HCT116 (cell line): ENCODE data around the gene TTLL10.

Experiments
- YY1 ChIP-seq: IDR thresholded peaks from 2 replicates; pipeline ENCODE4 v1.6.1; 2011; ENCODE audit warnings: low read length, low read depth, moderate library complexity, mild to moderate bottlenecking; ENCODE audit not compliant: insufficient replicate concordance; ENCODE audit errors: extremely low read depth
- TF ChIP-seq, protein P1 (sequence below): IDR thresholded peaks from 2 replicates; pipeline ENCODE4 v1.6.1; 2012; ENCODE audit warnings: low read depth

DNA sequence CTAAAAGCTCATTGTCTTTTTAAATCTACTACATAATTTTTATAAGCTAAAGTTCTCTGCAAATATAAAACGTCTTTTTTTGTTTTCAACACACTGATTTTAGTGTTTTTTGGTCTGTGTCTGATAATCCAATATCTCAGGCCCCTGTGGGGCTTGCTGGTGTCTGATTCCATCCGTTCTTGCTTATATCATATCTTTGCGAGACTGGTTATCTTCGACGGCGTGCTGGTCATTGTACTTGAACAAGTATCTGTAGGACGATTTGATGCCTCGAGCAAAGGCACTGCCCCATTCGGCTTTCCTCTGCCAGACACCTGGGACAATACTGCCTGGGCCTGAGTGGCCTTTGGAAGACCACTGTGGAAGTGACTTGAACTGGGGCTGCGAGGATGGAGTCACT, 18.4 kb upstream of the TTLL10 start:
- TF ChIP-seq, protein P1, sequence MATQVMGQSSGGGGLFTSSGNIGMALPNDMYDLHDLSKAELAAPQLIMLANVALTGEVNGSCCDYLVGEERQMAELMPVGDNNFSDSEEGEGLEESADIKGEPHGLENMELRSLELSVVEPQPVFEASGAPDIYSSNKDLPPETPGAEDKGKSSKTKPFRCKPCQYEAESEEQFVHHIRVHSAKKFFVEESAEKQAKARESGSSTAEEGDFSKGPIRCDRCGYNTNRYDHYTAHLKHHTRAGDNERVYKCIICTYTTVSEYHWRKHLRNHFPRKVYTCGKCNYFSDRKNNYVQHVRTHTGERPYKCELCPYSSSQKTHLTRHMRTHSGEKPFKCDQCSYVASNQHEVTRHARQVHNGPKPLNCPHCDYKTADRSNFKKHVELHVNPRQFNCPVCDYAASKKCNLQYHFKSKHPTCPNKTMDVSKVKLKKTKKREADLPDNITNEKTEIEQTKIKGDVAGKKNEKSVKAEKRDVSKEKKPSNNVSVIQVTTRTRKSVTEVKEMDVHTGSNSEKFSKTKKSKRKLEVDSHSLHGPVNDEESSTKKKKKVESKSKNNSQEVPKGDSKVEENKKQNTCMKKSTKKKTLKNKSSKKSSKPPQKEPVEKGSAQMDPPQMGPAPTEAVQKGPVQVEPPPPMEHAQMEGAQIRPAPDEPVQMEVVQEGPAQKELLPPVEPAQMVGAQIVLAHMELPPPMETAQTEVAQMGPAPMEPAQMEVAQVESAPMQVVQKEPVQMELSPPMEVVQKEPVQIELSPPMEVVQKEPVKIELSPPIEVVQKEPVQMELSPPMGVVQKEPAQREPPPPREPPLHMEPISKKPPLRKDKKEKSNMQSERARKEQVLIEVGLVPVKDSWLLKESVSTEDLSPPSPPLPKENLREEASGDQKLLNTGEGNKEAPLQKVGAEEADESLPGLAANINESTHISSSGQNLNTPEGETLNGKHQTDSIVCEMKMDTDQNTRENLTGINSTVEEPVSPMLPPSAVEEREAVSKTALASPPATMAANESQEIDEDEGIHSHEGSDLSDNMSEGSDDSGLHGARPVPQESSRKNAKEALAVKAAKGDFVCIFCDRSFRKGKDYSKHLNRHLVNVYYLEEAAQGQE = no peak
- no peak for TF ChIP-seq YY1
